GM19240 (cell line): Measurements from ENCODE around the gene CPNE6.

Experiments
- DNase-seq: peaks from one replicate; pipeline ENCODE4 v3.0.0; 2011; ENCODE audit warnings: low spot score; ENCODE audit not compliant: insufficient read length

CPNE6 gene

GRCh38 chr14:24054646-24055045 is 16.7 kb upstream of the CPNE6 start:
- DNase-seq: no peak

- DNase-seq: no peak
These were observed 15.2 kb upstream of the CPNE6 start for GRCh38 chr14:24055971-24056799.

GRCh38 chr14:24056800-24057184 is 14.6 kb upstream of the CPNE6 start:
- no peak for DNase-seq

GRCh38 chr14:24057271-24057670 is 14.1 kb upstream of the CPNE6 start:
- DNase-seq: no peak

- no peak for DNase-seq
These were observed 13.5 kb upstream of the CPNE6 start for GRCh38 chr14:24057867-24058259.

- DNase-seq: peak; percentile 83
These were observed 13.0 kb upstream of the CPNE6 start for GRCh38 chr14:24058260-24058950.

GRCh38 chr14:24058951-24059475 is 12.3 kb upstream of the CPNE6 start:
- DNase-seq: no peak

GRCh38 chr14:24059841-24060388 is 11.4 kb upstream of the CPNE6 start:
- no peak for DNase-seq

GRCh38 chr14:24060443-24060842 is 10.9 kb upstream of the CPNE6 start:
- no peak for DNase-seq

- no peak for DNase-seq
These were observed 10.1 kb upstream of the CPNE6 start for GRCh38 chr14:24060984-24061913.

- DNase-seq: no peak
These were observed 9.0 kb upstream of the CPNE6 start for GRCh38 chr14:24062216-24062980.

- no peak for DNase-seq
These were observed 8.0 kb upstream of the CPNE6 start for GRCh38 chr14:24063263-24063836.

GRCh38 chr14:24064091-24064795 is 7.1 kb upstream of the CPNE6 start:
- no peak for DNase-seq

- no peak for DNase-seq
These were observed 6.5 kb upstream of the CPNE6 start for GRCh38 chr14:24064856-24065255.

GRCh38 chr14:24065408-24065807 is 6.0 kb upstream of the CPNE6 start:
- DNase-seq: no peak

- no peak for DNase-seq
These were observed 4.7 kb upstream of the CPNE6 start for GRCh38 chr14:24066496-24067132.

- DNase-seq: no peak
These were observed 4.0 kb upstream of the CPNE6 start for GRCh38 chr14:24067133-24068082.
